DND-41 (cell line): ENCODE measurements around the gene EFCAB9.

Experiments used
- EZH2 ChIP-seq: IDR thresholded peaks from 3 replicates; pipeline ENCODE4 v1.6.1; 2012; ENCODE audit warnings: borderline replicate concordance, low read depth, mild to moderate bottlenecking, moderate library complexity, low read length, inconsistent platforms; ENCODE audit not compliant: severe bottlenecking
- TF ChIP-seq, protein P1 (sequence below): IDR thresholded peaks from 2 replicates; pipeline ENCODE4 v1.5.1; 2012; ENCODE audit warnings: borderline replicate concordance, low read length, moderate library complexity, mild to moderate bottlenecking; ENCODE audit not compliant: poor library complexity, severe bottlenecking; ENCODE audit errors: extremely low read depth

DNA sequence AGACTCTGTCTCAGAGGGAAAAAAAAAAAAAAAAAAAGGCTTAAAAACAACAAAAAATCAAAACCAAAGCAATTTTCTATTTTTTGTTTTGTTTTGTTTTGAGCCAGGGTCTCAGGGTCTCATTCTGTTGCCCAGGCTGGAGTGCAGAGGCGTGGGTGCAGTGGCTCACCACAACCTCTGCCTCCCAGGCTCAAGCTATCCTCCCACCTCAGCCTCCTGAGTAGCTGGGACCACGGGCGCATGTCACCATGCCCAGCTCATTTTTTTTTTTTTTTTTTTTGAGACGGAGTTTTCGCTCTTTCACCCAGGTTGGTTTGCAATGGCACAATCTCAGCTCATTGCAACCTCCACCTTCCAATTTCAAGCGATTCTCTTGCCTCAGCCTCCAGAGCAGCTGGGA, 11.7 kb upstream of the EFCAB9 start:
- TF ChIP-seq, protein P1, sequence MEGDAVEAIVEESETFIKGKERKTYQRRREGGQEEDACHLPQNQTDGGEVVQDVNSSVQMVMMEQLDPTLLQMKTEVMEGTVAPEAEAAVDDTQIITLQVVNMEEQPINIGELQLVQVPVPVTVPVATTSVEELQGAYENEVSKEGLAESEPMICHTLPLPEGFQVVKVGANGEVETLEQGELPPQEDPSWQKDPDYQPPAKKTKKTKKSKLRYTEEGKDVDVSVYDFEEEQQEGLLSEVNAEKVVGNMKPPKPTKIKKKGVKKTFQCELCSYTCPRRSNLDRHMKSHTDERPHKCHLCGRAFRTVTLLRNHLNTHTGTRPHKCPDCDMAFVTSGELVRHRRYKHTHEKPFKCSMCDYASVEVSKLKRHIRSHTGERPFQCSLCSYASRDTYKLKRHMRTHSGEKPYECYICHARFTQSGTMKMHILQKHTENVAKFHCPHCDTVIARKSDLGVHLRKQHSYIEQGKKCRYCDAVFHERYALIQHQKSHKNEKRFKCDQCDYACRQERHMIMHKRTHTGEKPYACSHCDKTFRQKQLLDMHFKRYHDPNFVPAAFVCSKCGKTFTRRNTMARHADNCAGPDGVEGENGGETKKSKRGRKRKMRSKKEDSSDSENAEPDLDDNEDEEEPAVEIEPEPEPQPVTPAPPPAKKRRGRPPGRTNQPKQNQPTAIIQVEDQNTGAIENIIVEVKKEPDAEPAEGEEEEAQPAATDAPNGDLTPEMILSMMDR, result no peak
- TF ChIP-seq EZH2, result no peak
